Sigmoid colon (tissue), 4 donors: Measurements from ENCODE around the gene HIVEP1.

ENCODE experiments used
- CTCF ChIP-seq, 4 experiments: fragments of 450-650 bp in 3 of 4; fragments of 200-600 bp in 1 of 4; IDR thresholded peaks; one replicate each; pipeline ENCODE4 v1.5.1; 2016 to 2019; ENCODE audit warnings: antibody characterized with exemption in 4 of 4, mild to moderate bottlenecking in 3 of 4, moderate library complexity in 2 of 4
- EP300 ChIP-seq, 4 donors: sonication (generic); formaldehyde crosslinking; IDR thresholded peaks; one replicate each; pipeline ENCODE4 v1.6.1; 2017; ENCODE audit warnings: antibody characterized with exemption in 4 of 4
- POLR2AphosphoS5 ChIP-seq, 4 donors: sonication (generic); formaldehyde crosslinking; IDR thresholded peaks; one replicate each; pipeline ENCODE4 v1.6.1; 2017; ENCODE audit warnings: antibody characterized with exemption in 4 of 4

- TF ChIP-seq CTCF (IDR thresholded peaks at IDR 0.05) = no peak
- no peak for TF ChIP-seq EP300 (IDR thresholded peaks at IDR 0.05)
- no peak for TF ChIP-seq POLR2AphosphoS5 (IDR thresholded peaks at IDR 0.05)
Observed at GRCh38 chr6:12071064-12071615, 59.0 kb downstream of the HIVEP1 start.
